Nephron (organoid): ENCODE results near the gene USH1G.

Source experiments
- H3K27ac Mint-ChIP-seq, 3 experiments: 2 replicates each; pipeline ENCODE4 v1.8.0; 2020; ENCODE audit warnings: mixed read lengths in 3 of 3, mild to moderate bottlenecking in 2 of 3, moderate library complexity in 1 of 3
- H3K27me3 Mint-ChIP-seq: 2 replicates; pipeline ENCODE4 v1.8.0; 2021; ENCODE audit warnings: low read depth, mild to moderate bottlenecking, moderate library complexity, mixed read lengths
- H3K36me3 Mint-ChIP-seq: 2 replicates; pipeline ENCODE4 v1.8.0; 2020; ENCODE audit warnings: low read depth, mixed read lengths
- H3K4me1 Mint-ChIP-seq: 2 replicates; pipeline ENCODE4 v1.8.0; 2020; ENCODE audit warnings: mixed read lengths
- H3K4me3 Mint-ChIP-seq, 3 experiments: 2 replicates each; pipeline ENCODE4 v1.8.0; 2020; ENCODE audit warnings: mild to moderate bottlenecking in 3 of 3, mixed read lengths in 3 of 3, moderate library complexity in 2 of 3
- H3K9me3 Mint-ChIP-seq: 2 replicates; pipeline ENCODE4 v1.8.0; 2020; ENCODE audit warnings: mixed read lengths
- TF ChIP-seq, protein P1 (sequence below), 3 experiments: fragments of 200-600 bp; sonication (generic); IDR thresholded peaks; one replicate each; pipeline ENCODE4 v1.5.0; 2021; ENCODE audit warnings: antibody characterized with exemption in 3 of 3; ENCODE audit not compliant: unreplicated experiment in 3 of 3

Gene USH1G

DNA sequence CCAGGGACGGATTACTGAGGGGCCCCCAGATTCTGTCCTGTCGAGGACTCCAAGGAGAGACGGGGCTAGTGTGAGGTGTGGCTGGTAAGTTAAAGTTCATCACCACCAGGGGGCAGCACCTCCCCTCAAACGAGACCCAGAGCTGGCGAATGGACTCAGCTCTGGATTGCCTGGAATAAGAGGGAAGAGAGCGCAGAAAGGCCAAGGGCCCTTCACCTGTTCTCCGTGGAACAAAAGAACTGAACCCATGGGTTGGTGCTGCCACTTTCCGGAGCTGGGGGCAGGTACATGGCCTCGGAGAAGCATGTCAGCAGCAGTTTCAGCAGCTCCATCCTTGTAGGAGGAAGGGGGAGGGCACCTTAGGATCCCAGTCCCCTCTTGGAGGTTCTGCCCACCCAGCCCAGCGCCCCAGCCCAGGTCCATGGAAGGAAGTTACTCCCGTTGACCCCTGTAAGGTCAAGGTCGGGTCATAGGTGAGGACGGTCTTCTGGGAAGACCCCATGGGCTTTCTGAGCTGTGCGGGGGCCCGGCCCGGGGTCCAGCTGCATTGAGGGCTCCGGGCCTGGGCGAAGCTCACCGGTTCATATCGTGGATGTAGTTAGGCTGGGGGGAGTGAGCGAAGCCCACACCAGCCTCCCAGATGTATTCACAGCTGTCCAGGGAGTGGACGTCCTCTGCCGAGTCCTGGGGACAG, 38.7 kb upstream of the USH1G start:
- no peak overlapping the region for H3K4me3 Mint-ChIP-seq
- TF ChIP-seq, protein P1, sequence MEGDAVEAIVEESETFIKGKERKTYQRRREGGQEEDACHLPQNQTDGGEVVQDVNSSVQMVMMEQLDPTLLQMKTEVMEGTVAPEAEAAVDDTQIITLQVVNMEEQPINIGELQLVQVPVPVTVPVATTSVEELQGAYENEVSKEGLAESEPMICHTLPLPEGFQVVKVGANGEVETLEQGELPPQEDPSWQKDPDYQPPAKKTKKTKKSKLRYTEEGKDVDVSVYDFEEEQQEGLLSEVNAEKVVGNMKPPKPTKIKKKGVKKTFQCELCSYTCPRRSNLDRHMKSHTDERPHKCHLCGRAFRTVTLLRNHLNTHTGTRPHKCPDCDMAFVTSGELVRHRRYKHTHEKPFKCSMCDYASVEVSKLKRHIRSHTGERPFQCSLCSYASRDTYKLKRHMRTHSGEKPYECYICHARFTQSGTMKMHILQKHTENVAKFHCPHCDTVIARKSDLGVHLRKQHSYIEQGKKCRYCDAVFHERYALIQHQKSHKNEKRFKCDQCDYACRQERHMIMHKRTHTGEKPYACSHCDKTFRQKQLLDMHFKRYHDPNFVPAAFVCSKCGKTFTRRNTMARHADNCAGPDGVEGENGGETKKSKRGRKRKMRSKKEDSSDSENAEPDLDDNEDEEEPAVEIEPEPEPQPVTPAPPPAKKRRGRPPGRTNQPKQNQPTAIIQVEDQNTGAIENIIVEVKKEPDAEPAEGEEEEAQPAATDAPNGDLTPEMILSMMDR (IDR thresholded peaks at IDR 0.05; ENCODE audit: unreplicated experiment in 3 of 3) = peak; percentile 71 to 77 (median 77)
- H3K4me1 Mint-ChIP-seq = no peaks in the 10 kb centered on the region
- peaks cover 29% of the 10 kb centered on the region for H3K27me3 Mint-ChIP-seq
- no peaks in the 10 kb centered on the region for H3K36me3 Mint-ChIP-seq
- peak overlapping the region in 1 of 3 experiments; percentile 7 for H3K27ac Mint-ChIP-seq
- H3K9me3 Mint-ChIP-seq = no peaks in the 10 kb centered on the region

DNA sequence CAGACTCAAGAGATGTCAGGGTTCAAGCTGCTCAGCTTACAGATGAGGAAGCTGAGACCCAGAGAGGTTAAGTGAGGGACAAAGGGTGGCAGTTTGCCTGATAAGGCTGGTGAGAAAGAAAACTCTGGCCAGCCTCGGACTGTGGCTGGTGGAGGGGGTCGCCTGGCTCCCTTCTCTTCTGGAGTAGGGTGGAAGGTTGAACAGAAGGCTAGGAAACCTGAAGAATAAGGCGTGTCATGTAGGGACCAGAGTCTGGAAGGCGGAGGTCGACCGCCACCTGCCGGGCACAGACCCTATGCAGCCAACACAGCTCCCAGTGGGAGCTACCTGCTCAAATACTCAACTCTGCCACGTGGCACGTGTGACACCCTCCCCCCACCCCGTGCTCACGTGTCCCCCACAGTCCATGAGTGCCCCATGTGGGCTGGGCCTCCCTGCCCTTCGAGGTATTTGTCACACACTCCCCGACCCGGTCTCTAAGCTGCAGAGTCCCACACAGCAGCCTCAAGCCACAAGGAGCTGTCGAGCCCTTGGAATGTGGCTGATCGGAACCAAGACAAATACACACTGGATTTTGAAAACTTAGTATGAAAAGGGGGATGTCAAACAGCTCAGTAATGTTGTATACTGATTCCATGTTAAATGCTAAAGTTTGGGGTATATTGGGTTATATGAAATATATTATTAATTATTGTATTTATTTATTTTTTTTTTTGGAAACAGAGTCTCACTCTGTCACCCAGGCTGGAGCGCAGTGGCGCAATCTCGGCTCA, 37.7 kb upstream of the USH1G start:
- peaks cover 35% of the 10 kb centered on the region for H3K27me3 Mint-ChIP-seq
- H3K4me3 Mint-ChIP-seq = no peak overlapping the region
- no peaks in the 10 kb centered on the region for H3K9me3 Mint-ChIP-seq
- TF ChIP-seq, protein P1 (IDR thresholded peaks at IDR 0.05; ENCODE audit: unreplicated experiment in 3 of 3) = peak; percentile 46 to 73 (median 53)
- no peaks in the 10 kb centered on the region for H3K4me1 Mint-ChIP-seq
- no peak overlapping the region for H3K27ac Mint-ChIP-seq
- H3K36me3 Mint-ChIP-seq = no peaks in the 10 kb centered on the region

DNA sequence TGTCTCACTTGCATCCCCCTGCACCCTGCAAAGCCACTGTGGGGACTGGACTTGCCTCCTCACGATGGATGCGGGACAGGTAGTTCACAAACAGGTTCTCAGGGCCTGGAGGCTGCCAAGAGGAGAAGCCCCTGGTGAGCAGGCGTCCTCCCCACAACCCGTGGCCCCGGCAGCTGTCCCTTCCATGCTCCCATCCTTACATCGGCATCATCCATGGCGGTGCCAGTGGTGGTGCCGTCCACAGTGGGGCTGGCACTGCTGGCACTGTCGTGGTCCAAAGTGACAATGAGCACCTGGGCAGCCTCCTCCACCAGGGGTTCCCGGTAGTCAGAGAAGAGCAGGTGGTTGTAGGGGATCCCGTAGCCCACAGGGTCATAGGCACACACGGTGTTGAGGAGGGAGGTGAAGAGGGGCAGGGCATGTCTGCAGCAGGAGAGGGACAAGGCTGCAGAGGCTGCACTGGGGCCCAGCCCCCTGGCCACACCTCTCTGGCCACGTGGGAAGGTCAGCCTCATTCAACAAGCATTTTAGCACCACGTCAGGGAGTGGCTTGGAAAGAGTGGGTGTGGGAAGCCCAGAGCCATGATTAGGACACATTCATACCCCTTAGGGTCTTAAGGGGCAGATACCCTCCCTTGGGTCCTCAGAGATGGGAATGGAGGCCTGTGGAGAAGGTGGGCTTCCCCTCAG, 36.9 kb upstream of the USH1G start:
- Mint-ChIP-seq H3K36me3 (no peaks in the 10 kb centered on the region), H3K27me3 (peaks cover 37% of the 10 kb centered on the region), H3K4me1 (no peaks in the 10 kb centered on the region), H3K9me3 (no peaks in the 10 kb centered on the region), H3K27ac (no peak overlapping the region), H3K4me3 (no peak overlapping the region)
- TF ChIP-seq, protein P1 (IDR thresholded peaks at IDR 0.05; ENCODE audit: unreplicated experiment in 3 of 3) = no peak

DNA sequence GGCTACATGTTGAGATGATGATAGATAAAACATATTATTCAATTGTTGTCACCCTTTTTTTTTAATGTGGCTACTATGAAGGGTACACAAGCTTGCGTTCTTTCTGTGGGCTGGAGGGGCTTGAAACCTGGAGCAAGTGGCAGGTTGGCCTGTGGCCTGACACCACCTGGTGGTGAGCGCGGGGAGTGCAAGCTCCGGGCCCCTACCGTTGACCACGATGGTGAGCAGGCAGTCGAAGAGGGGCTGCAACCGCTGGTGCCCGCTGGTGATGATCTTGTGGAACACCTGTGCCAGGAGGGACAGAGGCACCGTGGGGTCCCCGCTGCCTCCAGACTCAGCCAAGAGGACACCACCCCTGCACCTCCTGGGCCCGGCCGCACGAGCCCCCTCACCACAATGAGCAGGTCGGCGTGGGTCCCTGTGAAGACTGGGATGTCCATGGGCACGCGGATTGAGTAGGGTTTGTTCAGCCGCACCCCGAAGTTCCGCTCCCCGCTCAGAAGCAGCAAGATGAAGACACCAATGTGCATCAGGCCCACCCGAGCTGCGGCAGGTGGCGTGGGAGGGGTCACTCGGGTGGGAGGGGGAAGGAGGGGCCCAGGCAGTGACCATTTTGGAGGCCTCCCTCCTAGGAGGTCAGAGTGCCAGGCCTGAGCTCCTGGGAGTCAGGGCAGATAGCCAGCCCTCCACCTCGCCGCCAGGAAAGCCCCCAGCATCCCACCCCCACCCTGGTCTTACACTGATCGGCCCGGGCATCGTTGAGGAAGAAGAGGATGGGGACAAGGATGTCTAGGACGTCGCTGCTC, 35.1 kb upstream of the USH1G start:
- Mint-ChIP-seq H3K27me3 (peaks cover 44% of the 10 kb centered on the region), H3K36me3 (no peaks in the 10 kb centered on the region), H3K27ac (no peak overlapping the region), H3K9me3 (no peaks in the 10 kb centered on the region), H3K4me1 (no peaks in the 10 kb centered on the region), H3K4me3 (no peak overlapping the region)
- TF ChIP-seq, protein P1 (IDR thresholded peaks at IDR 0.05; ENCODE audit: unreplicated experiment in 3 of 3) = peak; percentile 86 to 95 (median 94)

DNA sequence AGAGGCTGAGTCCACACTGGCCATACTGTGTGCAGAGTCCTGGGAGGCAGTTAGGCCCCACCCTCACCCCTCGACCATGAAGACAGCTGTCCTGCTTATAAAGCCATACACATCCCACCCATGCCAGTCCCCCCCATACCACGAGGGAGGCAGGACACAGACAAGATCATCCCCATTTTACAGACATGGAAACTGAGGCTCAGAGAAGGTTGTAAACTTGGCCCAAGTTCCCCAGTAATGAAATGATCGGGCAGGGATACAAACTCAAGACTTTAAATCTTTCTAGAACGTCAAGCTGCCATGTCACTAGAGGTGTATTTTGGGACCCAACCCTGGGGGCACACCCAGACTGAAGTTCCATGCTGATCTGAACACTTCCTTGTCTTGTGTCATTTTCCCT, 33.0 kb upstream of the USH1G start:
- Mint-ChIP-seq H3K4me3 (no peak overlapping the region), H3K4me1 (no peaks in the 10 kb centered on the region), H3K36me3 (no peaks in the 10 kb centered on the region), H3K9me3 (no peaks in the 10 kb centered on the region), H3K27me3 (peaks cover 59% of the 10 kb centered on the region), H3K27ac (no peak overlapping the region)
- TF ChIP-seq, protein P1 (IDR thresholded peaks at IDR 0.05; ENCODE audit: unreplicated experiment in 3 of 3) = no peak
